ENCODE results near the gene RNF152. TPM values are rescaled to one million over a fixed set of nuclear protein-coding genes. Genes with fewer than 3 reads are reported as not detected.
"Not testable (repeated sequence)": the region's sequence is repeated elsewhere in the genome, so short reads cannot be mapped to it uniquely, and the experiment has no call there.

The RNF152 gene
- total RNA-seq, 1 experiment from 2014 or later: 0.95 TPM

GRCh38 chr18:61821748-61822147, 71.1 kb downstream of the RNF152 start:
- no peak for DNase-seq (ENCODE audit: low spot score)

- no peak for DNase-seq (ENCODE audit: low spot score)
Observed at GRCh38 chr18:61820882-61821281, 71.9 kb downstream of the RNF152 start.

DNA sequence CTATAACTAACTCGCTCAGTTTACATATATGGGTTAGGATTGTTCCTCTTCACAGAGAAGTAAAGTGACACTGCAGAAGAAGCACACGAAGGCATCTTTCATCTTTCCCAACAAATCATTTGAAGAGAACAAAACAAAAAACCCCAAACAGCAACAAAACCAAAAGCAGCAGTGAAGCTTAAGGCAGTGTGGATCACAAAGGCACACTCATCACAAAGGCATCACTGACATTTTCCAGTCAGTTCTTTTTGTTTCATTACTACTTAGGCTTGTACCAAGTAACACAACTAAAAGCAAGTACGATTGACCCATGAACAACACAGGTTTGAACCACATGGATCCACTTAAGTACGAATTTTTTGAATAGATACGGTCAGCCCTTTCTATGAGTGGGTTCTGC, 75.7 kb downstream of the RNF152 start:
- DNase-seq (ENCODE audit: low spot score): no peak

GRCh38 chr18:61815885-61816470, 76.8 kb downstream of the RNF152 start:
- DNase-seq (ENCODE audit: low spot score): no peak

- DNase-seq (ENCODE audit: low spot score): no peak
Observed at GRCh38 chr18:61808286-61808685, 84.5 kb downstream of the RNF152 start.

DNA sequence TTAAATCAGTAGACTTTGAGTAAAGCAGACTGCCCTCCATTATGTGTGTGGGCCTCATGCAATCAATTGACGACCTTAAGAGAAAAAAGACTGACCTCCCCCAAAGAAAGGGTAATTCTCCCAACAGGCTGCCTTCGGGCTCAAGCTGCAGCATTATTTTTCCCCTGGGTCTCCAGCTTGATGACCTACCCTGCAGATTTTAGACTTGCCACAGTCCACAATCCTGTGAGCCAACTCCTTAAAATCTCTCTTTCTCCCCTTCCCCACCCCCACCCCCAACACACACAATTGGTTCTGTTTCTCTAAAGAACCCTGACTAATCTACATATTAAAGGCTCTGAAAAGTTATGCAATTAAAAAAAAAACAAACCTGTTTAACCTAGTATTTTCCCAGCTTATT, 89.4 kb downstream of the RNF152 start:
- DNase-seq (ENCODE audit: low spot score): no peak

DNA sequence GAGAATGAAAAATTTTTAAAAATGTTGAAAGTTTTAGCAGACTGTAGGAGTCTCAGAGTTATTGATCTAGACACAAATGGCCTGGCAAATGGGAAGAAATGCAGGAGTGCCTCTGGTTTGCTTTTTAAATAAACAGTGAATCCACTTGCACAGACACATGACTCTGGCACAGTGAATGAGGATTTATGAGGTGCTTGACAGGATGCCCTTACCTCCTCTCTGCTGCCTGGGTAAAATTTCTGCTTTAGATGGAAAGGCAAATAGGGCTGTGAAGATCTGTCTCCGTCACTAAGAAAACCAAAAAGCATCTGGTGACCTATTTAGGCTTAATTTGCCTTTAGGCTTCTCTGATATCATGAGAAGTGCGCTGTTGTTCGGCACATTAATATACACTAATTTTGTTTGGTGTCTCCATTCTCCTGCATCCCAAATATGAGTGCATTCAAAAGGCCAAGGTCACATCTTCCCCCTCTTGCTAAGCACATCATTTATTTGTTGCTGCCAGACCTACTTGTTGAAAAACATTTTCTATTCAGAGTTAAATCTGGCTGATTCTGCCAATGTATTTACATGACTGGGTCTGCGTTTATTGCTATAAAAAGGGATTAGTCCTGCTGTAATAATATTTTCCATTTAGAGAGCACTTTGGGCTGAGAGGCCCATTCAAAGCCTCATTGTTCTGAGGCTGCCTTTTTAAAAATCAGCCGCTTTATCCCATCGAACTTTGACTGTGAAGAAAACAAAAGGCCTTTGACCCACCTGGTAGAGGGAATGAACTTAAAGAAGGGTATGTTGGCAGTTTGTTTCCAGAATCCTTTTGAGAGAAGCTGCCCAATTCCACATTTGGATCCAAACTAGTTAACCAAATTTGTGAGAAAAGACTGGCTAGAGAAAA, 94.9 kb downstream of the RNF152 start:
- no peak for DNase-seq (ENCODE audit: low spot score)

- no peak for DNase-seq (ENCODE audit: low spot score)
Observed at GRCh38 chr18:61791031-61791430, 101.8 kb downstream of the RNF152 start.

- DNase-seq (ENCODE audit: low spot score): not testable (repeated sequence)
Observed at GRCh38 chr18:61787011-61787670, 105.7 kb downstream of the RNF152 start.

DNA sequence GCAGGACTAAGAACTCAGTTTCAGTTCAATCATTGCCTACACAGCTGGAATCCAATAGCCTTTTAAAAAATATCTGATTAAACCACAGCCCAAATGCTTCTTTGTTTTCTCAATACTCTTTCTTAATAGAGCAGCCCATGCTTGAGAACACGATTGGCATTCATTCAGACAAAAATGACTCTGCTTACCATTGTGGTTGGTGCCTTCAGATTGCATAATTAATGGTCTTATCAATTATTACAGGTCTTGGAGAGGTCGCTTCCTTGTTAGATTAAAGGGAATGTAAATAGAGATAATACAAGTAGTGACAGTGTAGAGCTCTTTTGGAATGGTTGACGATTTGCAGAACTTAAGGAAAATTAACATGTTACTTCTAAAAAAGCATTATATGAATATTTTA, 107.2 kb downstream of the RNF152 start:
- DNase-seq (ENCODE audit: low spot score): no peak

DNA sequence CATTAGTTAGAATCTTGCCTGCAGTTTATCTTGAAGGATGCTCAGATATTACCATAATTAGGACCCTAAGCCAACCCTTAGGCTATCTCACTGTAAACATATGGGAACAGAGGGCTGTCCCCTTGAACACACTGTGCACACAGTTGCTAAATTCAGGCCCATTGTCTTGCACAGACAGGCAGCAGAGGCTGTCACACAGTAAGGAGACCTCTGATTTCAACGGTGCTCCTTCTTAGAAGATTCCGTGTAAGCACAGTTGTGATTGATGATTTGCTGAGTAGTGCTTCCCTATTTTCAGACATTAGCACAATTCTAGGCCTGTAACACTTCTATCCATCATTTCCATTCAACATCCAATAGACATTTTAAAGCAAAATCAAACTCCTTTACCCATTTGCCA, 108.0 kb downstream of the RNF152 start:
- no peak for DNase-seq (ENCODE audit: low spot score)

GRCh38 chr18:61782545-61782944, 110.3 kb downstream of the RNF152 start:
- DNase-seq (ENCODE audit: low spot score): no peak

DNA sequence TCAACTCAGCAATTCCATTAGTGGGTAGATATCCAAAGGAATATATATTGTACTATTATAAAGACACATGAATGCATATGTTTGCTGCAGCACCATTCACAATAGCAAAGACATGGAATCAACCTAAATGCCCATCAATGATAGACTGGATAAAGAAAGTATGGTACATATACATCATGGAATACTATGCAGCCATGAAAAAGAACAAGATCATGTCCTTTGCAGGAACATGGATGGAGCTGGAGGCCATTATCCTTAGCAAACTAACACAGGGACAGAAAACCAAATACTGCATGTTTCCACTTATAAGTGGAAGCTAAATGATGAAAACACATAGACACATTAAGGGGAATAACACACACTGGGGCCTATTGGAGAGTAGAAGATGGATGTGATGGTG, 116.6 kb downstream of the RNF152 start:
- DNase-seq (ENCODE audit: low spot score): not testable (repeated sequence)

DNA sequence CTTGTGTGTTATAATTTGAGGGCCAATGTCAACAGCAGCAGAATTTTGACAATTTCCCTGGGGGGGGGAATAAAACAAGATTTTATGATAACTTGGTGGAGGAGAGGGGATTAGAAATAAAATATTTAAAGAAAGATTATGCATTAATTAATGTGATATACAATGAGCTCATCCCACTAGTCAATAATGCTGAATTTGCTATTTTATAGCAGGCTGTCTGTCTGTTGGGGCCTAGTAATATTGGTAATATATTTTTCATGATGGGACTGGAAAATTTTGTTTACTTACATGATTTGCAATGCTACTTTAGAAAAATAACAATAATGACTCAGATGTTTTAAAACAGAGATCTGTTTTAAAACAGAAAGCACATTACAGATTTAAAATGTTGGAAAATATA, 118.0 kb downstream of the RNF152 start:
- DNase-seq (ENCODE audit: low spot score): no peak

DNA sequence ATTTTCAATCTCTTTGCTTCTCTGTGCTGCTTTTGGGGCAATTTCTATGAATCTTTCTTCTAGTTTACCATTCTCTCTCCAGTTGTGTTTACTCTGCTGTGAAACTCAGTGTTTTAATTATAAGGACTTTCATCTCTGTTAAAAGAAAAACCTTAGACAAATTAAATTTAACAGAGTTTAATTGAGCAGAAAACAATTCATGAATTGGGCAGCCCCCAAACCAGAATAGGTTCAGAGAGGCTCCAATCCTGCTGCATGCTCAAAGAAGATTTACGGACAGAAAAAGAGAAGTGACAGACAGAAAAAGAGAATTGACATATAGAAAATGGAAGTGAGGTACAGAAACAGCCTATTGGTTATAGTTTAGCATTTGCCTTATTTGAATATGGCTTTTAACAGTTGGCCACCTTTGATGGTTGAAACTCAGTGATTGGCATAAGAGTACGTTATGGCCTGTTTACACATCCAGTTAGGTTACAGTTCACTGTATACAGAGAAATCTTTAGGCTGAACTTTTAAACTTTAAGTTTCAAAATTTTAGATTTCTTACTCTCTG, 120.4 kb downstream of the RNF152 start:
- no peak for DNase-seq (ENCODE audit: low spot score)

DNA sequence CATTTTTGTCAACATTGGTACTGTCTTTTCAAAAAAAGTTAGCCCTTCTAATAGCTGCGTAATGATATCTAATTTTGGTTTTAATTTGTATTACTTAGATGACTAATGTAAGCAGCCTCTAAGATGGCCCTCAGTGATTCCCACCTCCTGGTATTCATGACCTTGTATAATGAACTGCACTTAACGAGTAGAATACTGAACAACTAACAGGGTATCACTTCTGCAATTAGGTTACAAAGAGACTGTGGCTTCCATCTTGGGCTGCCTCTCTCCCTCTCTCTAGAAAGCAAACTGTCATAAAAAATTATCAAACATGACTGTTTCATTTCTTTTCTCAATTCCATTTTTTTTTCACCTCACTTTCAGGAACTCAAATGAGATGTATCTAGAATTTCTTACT, 120.9 kb downstream of the RNF152 start:
- no peak for DNase-seq (ENCODE audit: low spot score)

DNA sequence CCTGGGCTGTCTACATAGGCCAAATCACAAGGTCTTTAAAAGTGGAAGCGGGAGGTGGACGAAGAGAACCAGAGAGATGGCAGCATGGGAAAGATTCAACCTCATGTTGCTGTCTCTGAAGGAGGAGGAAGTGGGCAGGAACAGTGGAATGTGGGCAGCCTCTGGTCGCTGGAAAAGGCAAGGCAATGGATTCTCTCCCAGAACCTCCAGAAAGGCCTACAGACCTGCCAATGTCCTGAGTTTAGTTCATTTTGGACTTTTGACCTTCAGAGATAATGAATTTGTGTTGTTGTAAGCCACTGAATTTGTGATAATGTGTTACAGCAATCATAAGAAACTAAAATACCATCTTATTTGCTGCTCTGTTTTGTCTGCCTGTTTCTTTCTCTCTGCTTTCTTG, 122.5 kb downstream of the RNF152 start:
- DNase-seq (ENCODE audit: low spot score): no peak

DNA sequence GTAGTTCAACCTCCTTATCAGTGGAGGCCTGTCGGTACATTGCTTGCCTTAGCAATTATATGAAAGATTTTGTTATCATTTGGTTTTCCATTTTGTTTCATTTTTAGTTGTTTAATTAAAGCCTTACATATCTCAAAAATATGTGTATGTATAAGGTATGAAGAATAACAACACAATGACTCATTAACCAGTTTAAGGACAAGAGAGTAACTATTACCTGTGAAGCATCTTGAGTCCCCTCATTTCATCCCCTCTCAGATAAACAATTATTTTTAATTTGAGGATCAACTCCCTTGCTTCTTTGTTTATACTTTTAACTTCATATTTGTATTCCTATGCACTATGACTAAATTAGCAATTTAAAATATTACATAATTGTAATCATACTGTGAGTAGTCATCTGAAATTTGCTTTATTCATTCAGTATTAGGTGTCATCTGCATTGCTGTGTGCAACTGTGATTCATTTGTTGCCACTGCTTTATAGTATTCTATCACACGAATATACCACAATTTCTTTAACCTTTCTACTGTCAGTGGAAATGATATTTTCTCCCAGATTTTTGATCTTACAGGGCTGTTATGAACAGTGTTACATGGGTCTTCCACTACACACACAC, 126.4 kb downstream of the RNF152 start:
- DNase-seq (ENCODE audit: low spot score): no peak

GRCh38 chr18:61765097-61765496, 127.7 kb downstream of the RNF152 start:
- DNase-seq (ENCODE audit: low spot score): peak; percentile 13

GRCh38 chr18:61764381-61764780, 128.4 kb downstream of the RNF152 start:
- DNase-seq (ENCODE audit: low spot score): peak; percentile 15

- no peak for DNase-seq (ENCODE audit: low spot score)
Observed at GRCh38 chr18:61761875-61762274, 130.9 kb downstream of the RNF152 start.
